ENCODE data around the gene TFDP3. TPM values are rescaled to one million over a fixed set of nuclear protein-coding genes. Genes with fewer than 3 reads are reported as not detected.

The TFDP3 gene
- total RNA-seq, 1 donor from 2014 or later: not detected

- Histone ChIP-seq H3K27me3 (no peaks in the 10 kb centered on the region), H3K79me2 (ENCODE audit: low read depth) (no peaks in the 10 kb centered on the region), H3K36me3 (no peaks in the 10 kb centered on the region), H2AFZ (replicated peaks) (no peak overlapping the region), H3F3A (ENCODE audit: low read depth) (no peaks in the 10 kb centered on the region), H3K4me3 (no peak overlapping the region), H3K4me1 (no peaks in the 10 kb centered on the region), H3K4me2 (no peak overlapping the region), H3K27ac (no peak overlapping the region), H4K20me1 (ENCODE audit: low read depth) (no peaks in the 10 kb centered on the region), H3K9ac (no peak overlapping the region), H3K9me3 (ENCODE audit: low read depth) (no peaks in the 10 kb centered on the region)
- peaks cover 6% of the 10 kb centered on the region for H3K27me3 Mint-ChIP-seq (ENCODE audit: insufficient read depth, low read depth)
- peaks cover 6% of the 10 kb centered on the region for H3K4me1 Mint-ChIP-seq
- no peaks in the 10 kb centered on the region for H3K36me3 Mint-ChIP-seq
- H3K9me3 Mint-ChIP-seq: no peaks in the 10 kb centered on the region
- no peak overlapping the region for H3K4me3 Mint-ChIP-seq
- TF ChIP-seq CTCF (IDR thresholded peaks at IDR 0.05) (no peak), EZH2 (IDR thresholded peaks at IDR 0.05) (no peak), EZH2phosphoT487 (IDR thresholded peaks at IDR 0.05) (no peak)
- DNase-seq (ENCODE audit: low spot score): no peak
- H3K27ac Mint-ChIP-seq: no peak overlapping the region
These were observed 11.2 kb upstream of the TFDP3 start for GRCh38 chrX:133229361-133229760.

GRCh38 chrX:133215747-133216146, 2.4 kb downstream of the TFDP3 start:
- Mint-ChIP-seq H3K27me3 (ENCODE audit: insufficient read depth, low read depth) (peaks cover 11% of the 10 kb centered on the region), H3K36me3 (no peaks in the 10 kb centered on the region), H3K9me3 (no peaks in the 10 kb centered on the region), H3K4me1 (peaks cover 5% of the 10 kb centered on the region), H3K27ac (no peak overlapping the region), H3K4me3 (no peak overlapping the region)
- Histone ChIP-seq H3K4me1 (no peaks in the 10 kb centered on the region), H3K9ac (no peak overlapping the region), H3K9me3 (ENCODE audit: low read depth) (no peaks in the 10 kb centered on the region), H3F3A (ENCODE audit: low read depth) (no peaks in the 10 kb centered on the region), H2AFZ (replicated peaks) (no peak overlapping the region), H3K36me3 (no peaks in the 10 kb centered on the region), H3K79me2 (ENCODE audit: low read depth) (no peaks in the 10 kb centered on the region), H3K27ac (no peak overlapping the region), H4K20me1 (ENCODE audit: low read depth) (no peaks in the 10 kb centered on the region), H3K4me2 (no peak overlapping the region), H3K4me3 (no peak overlapping the region), H3K27me3 (no peaks in the 10 kb centered on the region)
- DNase-seq (ENCODE audit: low spot score): peak; percentile 38
- no peak for TF ChIP-seq EZH2phosphoT487 (IDR thresholded peaks at IDR 0.05)
- TF ChIP-seq EZH2 (IDR thresholded peaks at IDR 0.05): no peak
- TF ChIP-seq CTCF (IDR thresholded peaks at IDR 0.05): peak; percentile 48

DNA sequence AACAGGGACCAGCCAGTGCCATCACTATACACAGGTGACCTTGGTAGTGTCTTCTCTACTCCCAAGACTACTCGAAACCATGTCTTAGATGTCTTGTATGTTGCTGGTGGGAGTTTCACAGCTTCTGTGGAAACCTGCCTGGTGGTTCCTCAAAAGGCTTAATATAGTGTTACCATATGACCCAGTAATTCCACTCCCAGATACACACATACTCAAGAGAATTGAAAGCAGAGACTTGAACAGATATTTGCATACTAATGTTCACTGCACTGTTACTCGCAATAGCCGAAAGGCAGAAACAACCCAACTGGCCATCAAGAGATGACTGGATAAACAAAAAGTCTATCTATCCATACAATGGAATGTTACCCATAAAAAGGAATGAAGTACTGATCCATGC, 3.1 kb downstream of the TFDP3 start:
- DNase-seq (ENCODE audit: low spot score): no peak
- no peaks in the 10 kb centered on the region for H3K36me3 Mint-ChIP-seq
- no peaks in the 10 kb centered on the region for H3K9me3 Mint-ChIP-seq
- H3K27ac Mint-ChIP-seq: no peak overlapping the region
- Histone ChIP-seq H3K36me3 (no peaks in the 10 kb centered on the region), H3F3A (ENCODE audit: low read depth) (no peaks in the 10 kb centered on the region), H3K27ac (no peak overlapping the region), H4K20me1 (ENCODE audit: low read depth) (no peaks in the 10 kb centered on the region), H3K79me2 (ENCODE audit: low read depth) (no peaks in the 10 kb centered on the region), H3K4me1 (no peaks in the 10 kb centered on the region), H3K4me2 (no peak overlapping the region), H3K9me3 (ENCODE audit: low read depth) (no peaks in the 10 kb centered on the region), H3K4me3 (no peak overlapping the region), H3K9ac (no peak overlapping the region), H3K27me3 (no peaks in the 10 kb centered on the region), H2AFZ (replicated peaks) (no peak overlapping the region)
- TF ChIP-seq EZH2phosphoT487 (IDR thresholded peaks at IDR 0.05): no peak
- peaks cover 5% of the 10 kb centered on the region for H3K4me1 Mint-ChIP-seq
- H3K27me3 Mint-ChIP-seq (ENCODE audit: insufficient read depth, low read depth): peaks cover 10% of the 10 kb centered on the region
- H3K4me3 Mint-ChIP-seq: no peak overlapping the region

DNA sequence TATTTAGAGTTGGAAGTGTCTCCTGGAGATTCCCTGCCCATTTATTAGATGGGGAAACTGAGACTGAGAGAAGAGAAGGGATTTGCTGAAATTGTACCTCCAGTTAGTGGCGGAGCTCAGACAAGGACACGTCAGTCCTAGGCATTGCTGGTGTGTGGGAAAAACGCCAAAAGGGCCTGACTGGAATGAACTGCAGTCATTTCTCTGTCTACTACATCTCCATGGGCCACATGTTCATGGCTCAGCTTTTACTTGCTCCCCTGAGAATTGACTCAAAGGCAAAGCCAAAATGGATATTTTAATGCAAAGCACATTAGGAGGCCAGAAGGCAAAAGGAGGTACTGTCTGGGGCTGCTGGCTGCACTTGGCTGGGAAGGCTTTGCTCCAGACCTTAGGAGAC, 3.9 kb downstream of the TFDP3 start:
- TF ChIP-seq CTCF (IDR thresholded peaks at IDR 0.05) (no peak), EZH2 (IDR thresholded peaks at IDR 0.05) (no peak), EZH2phosphoT487 (IDR thresholded peaks at IDR 0.05) (no peak)
- Histone ChIP-seq H4K20me1 (ENCODE audit: low read depth) (no peaks in the 10 kb centered on the region), H3K36me3 (no peaks in the 10 kb centered on the region), H3K79me2 (ENCODE audit: low read depth) (no peaks in the 10 kb centered on the region), H3K9me3 (ENCODE audit: low read depth) (no peaks in the 10 kb centered on the region), H3K27ac (no peak overlapping the region), H3F3A (ENCODE audit: low read depth) (no peaks in the 10 kb centered on the region), H2AFZ (replicated peaks) (no peak overlapping the region), H3K4me3 (no peak overlapping the region), H3K4me2 (no peak overlapping the region), H3K4me1 (no peaks in the 10 kb centered on the region), H3K27me3 (no peaks in the 10 kb centered on the region), H3K9ac (no peak overlapping the region)
- no peak overlapping the region for H3K27ac Mint-ChIP-seq
- no peak for DNase-seq (ENCODE audit: low spot score)
- no peak overlapping the region for H3K4me3 Mint-ChIP-seq
- peaks cover 6% of the 10 kb centered on the region for H3K27me3 Mint-ChIP-seq (ENCODE audit: insufficient read depth, low read depth)
- no peaks in the 10 kb centered on the region for H3K9me3 Mint-ChIP-seq
- no peaks in the 10 kb centered on the region for H3K36me3 Mint-ChIP-seq
- H3K4me1 Mint-ChIP-seq: peaks cover 5% of the 10 kb centered on the region
